ENCODE results near the gene BCAN. TPM values are rescaled to one million over a fixed set of nuclear protein-coding genes. Genes with fewer than 3 reads are reported as not detected.
"Not testable (repeated sequence)": the region's sequence is repeated elsewhere in the genome, so short reads cannot be mapped to it uniquely, and the experiment has no call there.

Gene BCAN
- total RNA-seq, 2 experiments from 2014 or later = not detected

- H3K9me3 Mint-ChIP-seq (ENCODE audit: low read depth) = no peaks in the 10 kb centered on the region
- peak overlapping the region; percentile 97 for H3K4me3 Mint-ChIP-seq
- DNase-seq (no peak), ATAC-seq (peak; percentile 71)
- peaks cover 49% of the 10 kb centered on the region for H3K36me3 Mint-ChIP-seq (ENCODE audit: low read depth)
- H3K27ac Mint-ChIP-seq = peak overlapping the region; percentile 99
- H3K27me3 Mint-ChIP-seq = no peaks in the 10 kb centered on the region
- peaks cover 45% of the 10 kb centered on the region for H3K4me1 Mint-ChIP-seq
- ChIA-PET POLR2A (interaction anchor here (1.0 kb wide), 1 partner anchor 143 kb away, joined by 5 read pairs; no protein-coding TSS in a partner anchor), CTCF (interaction anchor here (0.7 to 3.6 kb wide), 9 partner anchors 8 to 215 kb away, joined by 4 to 19 read pairs (median 7); partner anchors contain the start of gene NAXE)
- intact Hi-C loops (cut with DNase I, micrococcal nuclease) = loop anchor here (2.0 to 10.0 kb wide), 4 partner anchors 98 to 535 kb away; partner anchors contain the start of genes ETV3 (in 1 of the 2) and MEF2D (in 1 of the 2)
These were observed 42.1 kb upstream of the BCAN start for GRCh38 chr1:156599811-156600210.

DNA sequence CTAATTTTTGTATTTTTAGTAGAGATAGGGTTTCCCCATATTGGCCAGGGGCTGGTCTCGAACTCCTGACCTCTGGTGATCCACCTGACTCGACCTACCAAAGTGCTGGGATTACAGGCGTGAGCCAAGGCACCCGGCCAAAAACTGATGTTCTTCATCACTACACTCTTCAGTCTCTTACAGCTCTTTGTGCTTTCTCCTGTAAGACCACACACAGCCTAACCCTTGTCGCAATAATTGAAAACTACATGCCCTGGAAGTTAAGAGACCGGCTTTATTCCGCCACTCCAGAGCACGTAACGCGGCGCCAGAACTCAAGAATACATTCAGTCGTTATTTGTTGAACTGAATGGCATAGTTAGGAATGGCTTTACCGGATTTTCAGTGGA lies 41.2 kb upstream of the BCAN start:
- Mint-ChIP-seq H3K27ac (peak overlapping the region; percentile 99), H3K36me3 (ENCODE audit: low read depth) (peaks cover 40% of the 10 kb centered on the region), H3K4me1 (peaks cover 45% of the 10 kb centered on the region), H3K27me3 (no peaks in the 10 kb centered on the region), H3K4me3 (peak overlapping the region; percentile 97), H3K9me3 (ENCODE audit: low read depth) (no peaks in the 10 kb centered on the region)
- DNase-seq (peak; percentile 27), ATAC-seq (peak; percentile 2)
- CTCF ChIA-PET = interaction anchor here (0.6 to 3.6 kb wide), 9 partner anchors 9 to 216 kb away, joined by 3 to 19 read pairs (median 4); partner anchors contain the start of gene NAXE
- POLR2A ChIA-PET = interaction anchor here (0.6 to 1.0 kb wide), 2 partner anchors 96 to 143 kb away, joined by 4 to 5 read pairs; no protein-coding TSS in a partner anchor
- intact Hi-C loops (cut with DNase I, micrococcal nuclease) = loop anchor here (1.0 to 10.0 kb wide), 9 partner anchors 8 to 534 kb away; partner anchors contain the start of genes ETV3 (in 1 of the 2), MEF2D (in 1 of the 2), NAXE (in 1 of the 2) and PRCC (in 1 of the 2)

GRCh38 chr1:156601122-156601830 lies 40.6 kb upstream of the BCAN start, which contains the start of gene GPATCH4:
Gene GPATCH4 (minus strand): TSS chr1:156601479.
- peak; percentile 89 for DNase-seq
- CTCF ChIA-PET = interaction anchor here (0.8 to 3.6 kb wide), 9 partner anchors 9 to 216 kb away, joined by 3 to 19 read pairs (median 4); partner anchors contain the start of gene NAXE
- Mint-ChIP-seq H3K36me3 (ENCODE audit: low read depth) (peaks cover 39% of the 10 kb centered on the region), H3K27me3 (no peaks in the 10 kb centered on the region), H3K27ac (peak within 1 kb of the TSS; percentile 99), H3K9me3 (ENCODE audit: low read depth) (no peaks in the 10 kb centered on the region), H3K4me1 (peaks cover 45% of the 10 kb centered on the region), H3K4me3 (peak within 1 kb of the TSS; percentile 97)
- POLR2A ChIA-PET = interaction anchor here (0.6 to 1.0 kb wide), 3 partner anchors 10 to 100 kb away, joined by 3 to 8 read pairs (median 5); partner anchors contain the start of gene MEF2D
- intact Hi-C loops (cut with DNase I, micrococcal nuclease) = loop anchor here (1.0 to 10.0 kb wide), 9 partner anchors 9 to 534 kb away; partner anchors contain the start of genes ETV3 (in 1 of the 2), MEF2D (in 1 of the 2), NAXE (in 1 of the 2) and PRCC (in 1 of the 2)
- peak; percentile 76 for ATAC-seq

- Mint-ChIP-seq H3K36me3 (ENCODE audit: low read depth) (peaks cover 36% of the 10 kb centered on the region), H3K4me3 (peak overlapping the region; percentile 97), H3K27me3 (no peaks in the 10 kb centered on the region), H3K9me3 (ENCODE audit: low read depth) (no peaks in the 10 kb centered on the region), H3K27ac (peak overlapping the region; percentile 99), H3K4me1 (peaks cover 45% of the 10 kb centered on the region)
- ATAC-seq (peak; percentile 24), DNase-seq (peak; percentile 27)
- intact Hi-C loops (cut with DNase I, micrococcal nuclease) = loop anchor here (1.0 to 10.0 kb wide), 9 partner anchors 10 to 533 kb away; partner anchors contain the start of genes ETV3 (in 1 of the 2), MEF2D (in 1 of the 2), NAXE (in 1 of the 2) and PRCC (in 1 of the 2)
- POLR2A ChIA-PET = interaction anchor here (0.6 to 1.0 kb wide), 4 partner anchors 11 to 101 kb away, joined by 3 to 8 read pairs (median 4); partner anchors contain the start of gene MEF2D
- CTCF ChIA-PET = interaction anchor here (0.8 to 2.8 kb wide), 6 partner anchors 9 to 179 kb away, joined by 3 to 19 read pairs (median 4); partner anchors contain the start of gene NAXE
These were observed 40.0 kb upstream of the BCAN start for GRCh38 chr1:156601892-156602291.

- intact Hi-C loops (cut with DNase I, micrococcal nuclease) = loop anchor here (5.0 to 10.0 kb wide), 2 partner anchors 100 to 532 kb away; partner anchors contain the start of genes ETV3 (in 1 of the 2) and MEF2D (in 1 of the 2)
- Mint-ChIP-seq H3K4me3 (peak overlapping the region; percentile 97), H3K9me3 (ENCODE audit: low read depth) (no peaks in the 10 kb centered on the region), H3K27ac (peak overlapping the region; percentile 56), H3K4me1 (peaks cover 42% of the 10 kb centered on the region), H3K36me3 (ENCODE audit: low read depth) (peaks cover 30% of the 10 kb centered on the region), H3K27me3 (no peaks in the 10 kb centered on the region)
- DNase-seq (peak; percentile 34), ATAC-seq (no peak)
- ChIA-PET POLR2A (interaction anchor here (0.6 kb wide), 1 partner anchor 25 kb away, joined by 4 read pairs; no protein-coding TSS in a partner anchor), CTCF (interaction anchor here (0.9 to 1.7 kb wide), 5 partner anchors 10 to 157 kb away, joined by 3 to 10 read pairs (median 3); no protein-coding TSS in a partner anchor)
These were observed 39.3 kb upstream of the BCAN start for GRCh38 chr1:156602557-156602993.

- ATAC-seq; H3K27me3 Mint-ChIP-seq; H3K27ac Mint-ChIP-seq; H3K9me3 Mint-ChIP-seq (ENCODE audit: low read depth); DNase-seq; H3K36me3 Mint-ChIP-seq (ENCODE audit: low read depth); H3K4me3 Mint-ChIP-seq; POLR2A ChIA-PET: not testable (repeated sequence)
- CTCF ChIA-PET = interaction anchor here (1.9 kb wide), 1 partner anchor 8 kb away, joined by 9 read pairs; no protein-coding TSS in a partner anchor
- intact Hi-C loops (cut with DNase I, micrococcal nuclease) = loop anchor here in 1 of 2 experiments (10.0 kb wide), 1 partner anchor 527 kb away; the partner anchor contains the start of gene ETV3
- H3K4me1 Mint-ChIP-seq = peaks cover 14% of the 10 kb centered on the region
These were observed 34.6 kb upstream of the BCAN start for GRCh38 chr1:156607344-156607743.

GRCh38 chr1:156608036-156608674 lies 33.8 kb upstream of the BCAN start:
- ChIA-PET POLR2A (interaction anchor here (0.7 kb wide), 1 partner anchor 163 kb away, joined by 10 read pairs; no protein-coding TSS in a partner anchor), CTCF (interaction anchor here (0.6 to 1.9 kb wide), 27 partner anchors 9 to 395 kb away, joined by 3 to 14 read pairs (median 4); partner anchors contain the start of genes NAXE and PMF1)
- DNase-seq = peak; percentile 78
- H3K9me3 Mint-ChIP-seq (ENCODE audit: low read depth) = no peaks in the 10 kb centered on the region
- intact Hi-C loops (cut with DNase I, micrococcal nuclease) = loop anchor here (1.0 to 10.0 kb wide), 9 partner anchors 24 to 527 kb away; partner anchors contain the start of gene ETV3 (in 1 of the 2)
- peak; percentile 98 for ATAC-seq
- H3K4me3 Mint-ChIP-seq = no peak overlapping the region
- H3K4me1 Mint-ChIP-seq = peaks cover 8% of the 10 kb centered on the region
- H3K27me3 Mint-ChIP-seq = peaks cover 9% of the 10 kb centered on the region
- H3K36me3 Mint-ChIP-seq (ENCODE audit: low read depth) = no peaks in the 10 kb centered on the region
- H3K27ac Mint-ChIP-seq = no peak overlapping the region

- H3K9me3 Mint-ChIP-seq (ENCODE audit: low read depth) = no peaks in the 10 kb centered on the region
- POLR2A ChIA-PET = no interaction called here
- peak; percentile 80 for ATAC-seq
These were observed 32.9 kb upstream of the BCAN start for GRCh38 chr1:156608981-156609380.

DNA sequence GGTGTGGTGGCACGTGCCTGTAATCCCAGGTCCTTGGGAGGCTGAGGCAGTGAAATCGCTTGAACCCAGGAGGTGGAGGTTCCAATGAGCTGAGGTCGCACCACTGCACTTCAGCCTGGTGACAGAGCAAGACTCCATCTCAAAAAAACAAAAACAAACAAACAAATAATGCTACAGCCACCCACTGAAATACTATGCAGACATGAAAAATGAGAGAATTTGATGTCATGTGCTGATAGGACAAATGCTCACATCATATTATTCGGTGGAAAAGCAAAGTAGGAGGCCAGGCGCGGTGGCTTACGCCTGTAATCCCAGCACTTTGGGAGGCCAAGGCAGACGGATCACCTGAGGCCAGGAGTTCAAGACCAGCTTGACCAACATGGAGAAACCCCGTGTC lies 31.8 kb upstream of the BCAN start:
- H3K36me3 Mint-ChIP-seq (ENCODE audit: low read depth); H3K4me1 Mint-ChIP-seq; ATAC-seq; POLR2A ChIA-PET; H3K27ac Mint-ChIP-seq; H3K27me3 Mint-ChIP-seq; DNase-seq; H3K9me3 Mint-ChIP-seq (ENCODE audit: low read depth); intact Hi-C loops (cut with DNase I, micrococcal nuclease); H3K4me3 Mint-ChIP-seq: not testable (repeated sequence)
- CTCF ChIA-PET = interaction anchor here (0.6 to 1.0 kb wide), 9 partner anchors 10 to 168 kb away, joined by 3 to 4 read pairs (median 3); partner anchors contain the start of gene NAXE

More at GRCh38 chr1:156608981-156609380, 32.9 kb upstream of the BCAN start:
- CTCF ChIA-PET = interaction anchor here (0.6 to 1.9 kb wide), 26 partner anchors 8 to 1429 kb away, joined by 3 to 14 read pairs (median 4); partner anchors contain the start of gene NAXE
- peak; percentile 81 for DNase-seq
- intact Hi-C loops (cut with DNase I, micrococcal nuclease) = loop anchor here (1.0 to 10.0 kb wide), 9 partner anchors 25 to 526 kb away; partner anchors contain the start of gene ETV3 (in 1 of the 2)
- Mint-ChIP-seq H3K4me3 (no peak overlapping the region), H3K27ac (no peak overlapping the region), H3K4me1 (peaks cover 8% of the 10 kb centered on the region), H3K36me3 (ENCODE audit: low read depth) (no peaks in the 10 kb centered on the region), H3K27me3 (peaks cover 9% of the 10 kb centered on the region)

DNA sequence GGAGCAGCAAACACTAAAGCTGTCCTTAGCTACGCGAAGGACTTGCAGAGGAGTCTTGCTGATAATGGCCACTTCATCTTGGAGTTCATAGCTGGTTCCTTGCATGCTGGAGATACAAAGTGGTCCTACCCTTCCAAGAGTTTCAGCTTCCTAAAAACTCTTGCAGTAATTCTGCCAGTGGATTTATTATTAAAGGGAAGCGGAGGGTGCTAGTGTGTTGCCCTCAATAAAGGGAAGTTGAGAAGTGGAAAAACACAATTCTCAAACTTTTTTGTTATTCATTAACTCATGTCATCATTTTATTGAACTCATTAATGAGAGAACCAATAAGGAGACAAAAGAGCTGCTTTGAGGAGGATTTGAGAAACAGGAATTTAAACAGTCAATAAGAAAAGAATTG lies 29.3 kb upstream of the BCAN start:
- peaks cover 8% of the 10 kb centered on the region for H3K4me1 Mint-ChIP-seq
- POLR2A ChIA-PET = interaction anchor here (0.6 kb wide), 1 partner anchor 167 kb away, joined by 4 read pairs; no protein-coding TSS in a partner anchor
- intact Hi-C loops (cut with DNase I, micrococcal nuclease) = no loop called here
- ATAC-seq (no peak), DNase-seq (no peak)
- no peak overlapping the region for H3K4me3 Mint-ChIP-seq
- no peaks in the 10 kb centered on the region for H3K9me3 Mint-ChIP-seq (ENCODE audit: low read depth)
- no peaks in the 10 kb centered on the region for H3K36me3 Mint-ChIP-seq (ENCODE audit: low read depth)
- peaks cover 13% of the 10 kb centered on the region for H3K27me3 Mint-ChIP-seq
- CTCF ChIA-PET = interaction anchor here (0.7 to 4.2 kb wide), 11 partner anchors 11 to 227 kb away, joined by 3 to 21 read pairs (median 4); partner anchors contain the start of gene GPATCH4
- no peak overlapping the region for H3K27ac Mint-ChIP-seq

Data from activated CD4-positive, alpha-beta T cell treated with anti-CD3 and anti-CD28 coated beads for 36 hours (primary cell).